Choroid plexus epithelial cell (primary cell): ENCODE results near the gene B3GNT8.
"Not testable (repeated sequence)": the region's sequence is repeated elsewhere in the genome, so short reads cannot be mapped to it uniquely, and the experiment has no call there.

Experiments
- DNase-seq: peaks from one replicate; pipeline ENCODE4 v3.0.0-alpha.2; 2010; ENCODE audit warnings: low read depth
- H3K4me3 ChIP-seq: 2 replicates; pipeline ENCODE4 v1.5.1; 2011; ENCODE audit warnings: low read depth, mild to moderate bottlenecking, control low read depth, low read length, moderate library complexity
- TF ChIP-seq, protein P1 (sequence below): conservative IDR thresholded peaks from 2 replicates; pipeline ENCODE4 v1.5.1; 2011; ENCODE audit warnings: low read depth, mild to moderate bottlenecking, control low read depth, inconsistent platforms, low read length, moderate library complexity

B3GNT8 gene

GRCh38 chr19:41384351-41384750 is 42.8 kb downstream of the B3GNT8 start:
- no peak for DNase-seq
- TF ChIP-seq, protein P1, sequence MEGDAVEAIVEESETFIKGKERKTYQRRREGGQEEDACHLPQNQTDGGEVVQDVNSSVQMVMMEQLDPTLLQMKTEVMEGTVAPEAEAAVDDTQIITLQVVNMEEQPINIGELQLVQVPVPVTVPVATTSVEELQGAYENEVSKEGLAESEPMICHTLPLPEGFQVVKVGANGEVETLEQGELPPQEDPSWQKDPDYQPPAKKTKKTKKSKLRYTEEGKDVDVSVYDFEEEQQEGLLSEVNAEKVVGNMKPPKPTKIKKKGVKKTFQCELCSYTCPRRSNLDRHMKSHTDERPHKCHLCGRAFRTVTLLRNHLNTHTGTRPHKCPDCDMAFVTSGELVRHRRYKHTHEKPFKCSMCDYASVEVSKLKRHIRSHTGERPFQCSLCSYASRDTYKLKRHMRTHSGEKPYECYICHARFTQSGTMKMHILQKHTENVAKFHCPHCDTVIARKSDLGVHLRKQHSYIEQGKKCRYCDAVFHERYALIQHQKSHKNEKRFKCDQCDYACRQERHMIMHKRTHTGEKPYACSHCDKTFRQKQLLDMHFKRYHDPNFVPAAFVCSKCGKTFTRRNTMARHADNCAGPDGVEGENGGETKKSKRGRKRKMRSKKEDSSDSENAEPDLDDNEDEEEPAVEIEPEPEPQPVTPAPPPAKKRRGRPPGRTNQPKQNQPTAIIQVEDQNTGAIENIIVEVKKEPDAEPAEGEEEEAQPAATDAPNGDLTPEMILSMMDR, result no peak
- no peak overlapping the region for H3K4me3 ChIP-seq

- not testable (repeated sequence) for H3K4me3 ChIP-seq, DNase-seq
These were observed 45.6 kb downstream of the B3GNT8 start for GRCh38 chr19:41381536-41381935.

GRCh38 chr19:41377977-41378709 is 49.0 kb downstream of the B3GNT8 start:
- DNase-seq, result no peak
- H3K4me3 ChIP-seq, result no peak overlapping the region
- TF ChIP-seq, protein P1, result peak; percentile 28

DNA sequence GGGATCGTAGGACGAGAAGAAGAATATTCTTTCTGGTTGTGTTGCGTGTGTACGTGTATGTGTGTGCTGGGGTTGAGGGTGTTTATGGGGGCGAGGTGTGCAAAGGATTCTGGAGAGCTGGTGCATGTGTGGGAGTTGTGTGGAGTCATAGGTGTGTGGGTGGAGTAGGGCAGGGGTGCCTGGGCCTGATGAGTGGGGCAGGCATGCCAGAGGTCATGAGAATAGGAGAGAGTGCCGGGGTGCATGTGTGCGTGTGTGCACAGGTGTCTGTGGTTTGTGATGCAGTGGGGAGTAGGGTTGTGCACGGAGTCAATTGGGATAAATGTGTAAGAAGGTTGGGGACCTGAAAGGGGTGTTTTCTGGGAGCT is 50.2 kb downstream of the B3GNT8 start:
- TF ChIP-seq, protein P1, result no peak
- DNase-seq, result no peak
- H3K4me3 ChIP-seq, result peak overlapping the region; percentile 70

DNA sequence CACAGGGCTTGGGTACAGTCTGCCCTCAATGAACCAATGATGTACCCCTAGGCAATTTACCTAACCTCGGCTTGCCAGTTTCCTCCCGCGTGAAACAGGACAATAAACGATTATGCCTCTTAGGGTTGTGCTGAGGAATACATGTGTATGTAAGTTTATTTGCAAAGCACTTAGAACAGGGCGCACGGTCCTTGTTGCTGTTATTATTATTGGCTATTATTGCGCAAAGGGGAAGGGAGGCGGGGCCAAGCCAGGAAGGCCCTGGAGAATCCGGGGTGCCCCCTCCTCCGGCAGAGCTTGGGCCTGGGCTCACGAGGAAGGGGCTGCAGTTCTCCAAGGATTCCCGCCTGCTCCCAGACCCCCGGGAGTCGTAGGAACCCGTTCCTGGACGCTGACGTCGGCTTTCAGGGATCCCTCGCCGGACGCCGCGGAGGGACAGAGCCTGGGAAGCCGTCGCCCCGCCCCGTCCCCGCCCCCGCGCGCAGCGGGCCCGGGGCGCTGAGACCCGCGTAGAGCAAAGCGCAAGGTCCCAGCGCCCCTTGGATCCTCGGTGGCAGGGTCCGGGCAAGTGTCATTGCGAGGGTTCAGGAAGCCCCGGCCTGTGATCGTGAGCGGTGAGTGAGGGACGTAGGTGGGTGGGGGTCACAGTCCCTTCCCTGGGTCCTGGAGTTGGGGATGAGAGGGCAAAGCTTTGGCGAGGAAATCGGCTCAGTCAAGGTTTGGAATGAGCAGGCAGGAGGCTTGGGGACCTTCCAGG is 50.8 kb downstream of the B3GNT8 start, which contains the start of gene TMEM91:
Gene TMEM91, plus strand, starts transcription at position 293 of the 757 bp plus-strand sequence. CDS start 1,777 bp downstream, outside the sequence.
- H3K4me3 ChIP-seq, result peak within 1 kb of the TSS; percentile 70
- DNase-seq, result peak; percentile 40
- TF ChIP-seq, protein P1, result no peak
